Measurements from ENCODE around the gene FILIP1.

DNA sequence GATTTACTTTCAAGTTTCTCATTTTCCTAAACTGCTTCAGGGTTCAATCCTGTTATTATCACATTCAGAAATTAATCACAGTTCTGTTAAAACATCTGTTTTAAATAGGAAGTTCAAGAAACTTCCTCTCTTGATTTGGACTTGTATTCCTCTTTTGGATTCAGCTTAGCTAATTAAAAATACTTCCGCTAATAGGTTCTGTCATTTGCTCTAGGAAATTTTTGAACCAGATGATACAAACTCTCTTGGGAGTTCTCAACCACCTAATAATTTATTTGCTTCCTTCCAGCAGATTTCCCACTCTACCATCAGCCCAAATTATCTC, 193.1 kb downstream of the FILIP1 start:
- TF ChIP-seq, protein P1, sequence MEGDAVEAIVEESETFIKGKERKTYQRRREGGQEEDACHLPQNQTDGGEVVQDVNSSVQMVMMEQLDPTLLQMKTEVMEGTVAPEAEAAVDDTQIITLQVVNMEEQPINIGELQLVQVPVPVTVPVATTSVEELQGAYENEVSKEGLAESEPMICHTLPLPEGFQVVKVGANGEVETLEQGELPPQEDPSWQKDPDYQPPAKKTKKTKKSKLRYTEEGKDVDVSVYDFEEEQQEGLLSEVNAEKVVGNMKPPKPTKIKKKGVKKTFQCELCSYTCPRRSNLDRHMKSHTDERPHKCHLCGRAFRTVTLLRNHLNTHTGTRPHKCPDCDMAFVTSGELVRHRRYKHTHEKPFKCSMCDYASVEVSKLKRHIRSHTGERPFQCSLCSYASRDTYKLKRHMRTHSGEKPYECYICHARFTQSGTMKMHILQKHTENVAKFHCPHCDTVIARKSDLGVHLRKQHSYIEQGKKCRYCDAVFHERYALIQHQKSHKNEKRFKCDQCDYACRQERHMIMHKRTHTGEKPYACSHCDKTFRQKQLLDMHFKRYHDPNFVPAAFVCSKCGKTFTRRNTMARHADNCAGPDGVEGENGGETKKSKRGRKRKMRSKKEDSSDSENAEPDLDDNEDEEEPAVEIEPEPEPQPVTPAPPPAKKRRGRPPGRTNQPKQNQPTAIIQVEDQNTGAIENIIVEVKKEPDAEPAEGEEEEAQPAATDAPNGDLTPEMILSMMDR (IDR thresholded peaks at IDR 0.05; ENCODE audit: borderline replicate concordance, extremely low read depth, low read length, poor library complexity, severe bottlenecking) = no peak
- no peak for TF ChIP-seq EZH2 (IDR thresholded peaks at IDR 0.05; ENCODE audit: borderline replicate concordance, low read depth, low read length, severe bottlenecking)

Data from DND-41 (cell line).